Transverse colon (tissue), 3 donors: ENCODE data around the gene SP110.

ENCODE experiments used
- CTCF ChIP-seq, 5 experiments: fragments of 200-600 bp in 3 of 5; fragments of 450-650 bp in 2 of 5; sonication (generic) in 3 of 5; IDR thresholded peaks; 1 replicate in 2 of 5; 2 replicates in 3 of 5; pipeline ENCODE4 v1.5.1; 2016 to 2017; ENCODE audit warnings: antibody characterized with exemption in 5 of 5, inconsistent platforms in 3 of 5, mild to moderate bottlenecking in 2 of 5, moderate library complexity in 1 of 5
- EP300 ChIP-seq: sonication (generic); formaldehyde crosslinking; IDR thresholded peaks from one replicate; pipeline ENCODE4 v1.6.1; 2017; ENCODE audit warnings: antibody characterized with exemption, low read depth
- POLR2A ChIP-seq: fragments of 450-650 bp; IDR thresholded peaks from one replicate; pipeline ENCODE4 v1.6.1; 2016; ENCODE audit warnings: antibody characterized with exemption, mild to moderate bottlenecking, moderate library complexity

GRCh38 chr2:230129343-230129742, 90.4 kb downstream of the SP110 start:
- TF ChIP-seq CTCF (IDR thresholded peaks at IDR 0.05) (no peak), EP300 (no peak), POLR2A (no peak)
